HepG2 (cell line): ENCODE results near the gene FCRL5. TPM values are rescaled to one million over a fixed set of nuclear protein-coding genes. Genes with fewer than 3 reads are reported as not detected.

Experiments used
- ATAC-seq: fragments of 200-7000 bp; cut with Tn5 transposase; 3 replicates; pipeline ENCODE4 v1.9.1; 2020; ENCODE audit warnings: mild to moderate bottlenecking, moderate library complexity
- BruUV-seq: library from RNA; stranded (reverse); fragments of 400-500 nt; replicated peaks from 2 replicates; lab custom pipeline; 2021; lab: Mats Ljungman, UMichigan
- CTCF ChIA-PET: fragments of 300-600 bp; formaldehyde crosslinking; extraction: SDS; loops from one replicate; lab custom pipeline; 2021; ENCODE audit warnings: low total read pairs, inconsistent platforms, low intra/inter-chr PET ratio; lab: Yijun Ruan, JAX
- POLR2A ChIA-PET: fragments of 350-600 bp; sonication (Branson Sonifier 250); formaldehyde crosslinking; loops from one replicate; lab custom pipeline; 2020; ENCODE audit warnings: antibody characterized with exemption, inconsistent platforms; lab: Yijun Ruan, JAX
- DNase-seq: peaks from one replicate; pipeline ENCODE4 v3.0.0-alpha.2; 2015; ENCODE audit warnings: low spot score
- FAIRE-seq: peaks from 3 replicates; lab custom pipeline; 2011; peaks lifted over from hg19 to GRCh38; lab: Jason Lieb, UNC
- H2AFZ ChIP-seq: one replicate; pipeline ENCODE4 v1.6.1; 2011; ENCODE audit warnings: low read length, inconsistent platforms
- H3K27ac ChIP-seq: fragments of 300-600 bp; 3 replicates; pipeline ENCODE4 v1.8.0; 2011; ENCODE audit warnings: mixed run types, mild to moderate bottlenecking, mixed read lengths, low read length, inconsistent platforms; ENCODE audit not compliant: insufficient read depth; ENCODE audit errors: extremely low read length
- H3K27me3 ChIP-seq, 2 experiments: fragments of 200-600 bp in 1 of 2; 2 replicates in 1 of 2; 3 replicates in 1 of 2; pipeline versions ENCODE4 v1.6.0 to v1.8.0; 2011; ENCODE audit warnings: low read length in 2 of 2, mild to moderate bottlenecking in 2 of 2, moderate library complexity in 2 of 2, inconsistent platforms in 1 of 2; ENCODE audit not compliant: insufficient read depth in 2 of 2, control insufficient read depth in 1 of 2
- H3K36me3 ChIP-seq, 2 experiments: fragments of 200-600 bp in 1 of 2; replicated peaks in 1 of 2; 2 replicates in 1 of 2; 3 replicates in 1 of 2; pipeline versions ENCODE4 v1.5.1 to v1.8.0; 2011; ENCODE audit warnings: low read length in 2 of 2, inconsistent platforms in 1 of 2; ENCODE audit not compliant: insufficient read depth in 2 of 2, control insufficient read depth in 1 of 2
- H3K4me1 ChIP-seq: 2 replicates; pipeline ENCODE4 v1.5.1; 2012; ENCODE audit warnings: low read length, inconsistent platforms; ENCODE audit not compliant: insufficient read depth
- H3K4me2 ChIP-seq: 2 replicates; pipeline ENCODE4 v1.6.0; 2011; ENCODE audit warnings: low read depth, low read length, inconsistent platforms
- H3K4me3 ChIP-seq, 3 experiments: fragments of 200-600 bp in 1 of 3; sonication (generic), shearing (Covaris generic) in 1 of 3; replicated peaks in 1 of 3; 2 replicates each; pipeline ENCODE4 v1.5.1; 2011 to 2016; ENCODE audit warnings: low read length in 3 of 3, inconsistent platforms in 2 of 3, low read depth in 2 of 3, mild to moderate bottlenecking in 2 of 3, control low read depth in 1 of 3, mixed read lengths in 1 of 3; ENCODE audit not compliant: insufficient read depth in 1 of 3
- H3K79me2 ChIP-seq: one replicate; pipeline ENCODE4 v1.6.1; 2011; ENCODE audit warnings: low read length, inconsistent platforms; ENCODE audit not compliant: insufficient read depth
- H3K9ac ChIP-seq: 2 replicates; pipeline ENCODE4 v1.6.0; 2011; ENCODE audit warnings: mild to moderate bottlenecking, low read depth, low read length, inconsistent platforms; ENCODE audit not compliant: insufficient read depth
- H3K9me3 ChIP-seq: 2 replicates; pipeline ENCODE4 v1.5.1; 2012; ENCODE audit warnings: mild to moderate bottlenecking, low read length
- H4K20me1 ChIP-seq: 2 replicates; pipeline ENCODE4 v1.6.0; 2011; ENCODE audit warnings: inconsistent platforms, mild to moderate bottlenecking, low read length, moderate library complexity; ENCODE audit not compliant: insufficient read depth
- EHMT2 ChIP-seq: fragments of 200-600 bp; sonication (generic); IDR thresholded peaks from 2 replicates; pipeline ENCODE4 v1.7.0; 2017; ENCODE audit warnings: antibody characterized with exemption, low read depth, low read length, borderline replicate concordance
- MTF2 ChIP-seq: sonication (generic); formaldehyde crosslinking; IDR thresholded peaks from 2 replicates; pipeline ENCODE4 v1.5.0; 2020; ENCODE audit warnings: missing genetic modification reagents, borderline replicate concordance
- PAWR ChIP-seq: sonication (generic); formaldehyde crosslinking; IDR thresholded peaks from 2 replicates; pipeline ENCODE4 v1.4.0; 2020; ENCODE audit warnings: missing genetic modification reagents, mild to moderate bottlenecking, borderline replicate concordance
- ZNF17 ChIP-seq: sonication (generic); formaldehyde crosslinking; IDR thresholded peaks from 2 replicates; pipeline ENCODE4 v1.5.0; 2020; ENCODE audit warnings: mild to moderate bottlenecking, missing genetic modification reagents
- ZNF761 ChIP-seq: sonication (generic); formaldehyde crosslinking; conservative IDR thresholded peaks from 2 replicates; pipeline ENCODE4 v1.4.0; 2020; ENCODE audit warnings: mild to moderate bottlenecking, missing genetic modification reagents
- WGBS: methylation state at CpG from one replicate; pipeline ENCODE4 v1.1.6; 2017; ENCODE audit warnings: low lambda C conversion rate; 5-methylcytosine and 5-hydroxymethylcytosine counted together
- in situ Hi-C: cut with HindIII; loops from 2 replicates; pipeline ENCODE4 v1.10.0; 2017; ENCODE audit warnings: low pct_unique_long_range_greater_than_20kb; ENCODE audit not compliant: extremely low pct_ligation_motif_present
- intact Hi-C: fragments of 100-400 bp; cut with micrococcal nuclease; formaldehyde crosslinking; loops from one replicate; pipeline ENCODE4 v1.10.0; 2022; ENCODE audit not compliant: unreplicated experiment
- polyA plus RNA-seq, 8 experiments: library from polyadenylated mRNA; depleted of rRNA in 3 of 8; stranded (reverse) in 7 of 8; unstranded in 1 of 8; fragments of >200 nt; fragmentation: Illumina TruSeq in 4 of 8; extraction: Trizol in 4 of 8; gene quantifications; 2 replicates each; pipeline versions ENCODE4 v1.2.1 to v1.2.3, GENCODE V29; 2011 to 2016; ENCODE audit warnings: low read depth in 4 of 8, missing spikeins in 1 of 8, mixed read lengths in 1 of 8; ENCODE audit not compliant: insufficient read depth in 1 of 8
- total RNA-seq, 5 experiments: library from RNA; depleted of rRNA; stranded (reverse); fragments of >200 nt; fragmentation: Illumina TruSeq; extraction: Trizol; gene quantifications; 2 replicates each; pipeline ENCODE4 v1.2.3, GENCODE V29; 2016; ENCODE audit warnings: low read depth in 1 of 5
- TF ChIP-seq, protein P1 (sequence below): sonication (generic); formaldehyde crosslinking; IDR thresholded peaks from 2 replicates; pipeline ENCODE4 v1.5.0; 2020; ENCODE audit warnings: mild to moderate bottlenecking, missing genetic modification reagents, moderate library complexity
- TF ChIP-seq, protein P2 (sequence below): sonication (generic); formaldehyde crosslinking; IDR thresholded peaks from 2 replicates; pipeline ENCODE4; 2020; ENCODE audit warnings: missing genetic modification reagents, mild to moderate bottlenecking, borderline replicate concordance
- TF ChIP-seq, protein P3 (sequence below): sonication (generic); formaldehyde crosslinking; IDR thresholded peaks from 2 replicates; pipeline ENCODE4 v1.8.0; 2022; ENCODE audit warnings: mild to moderate bottlenecking, missing genetic modification reagents

FCRL5 gene
- total and polyA plus RNA-seq, 2 of the 13 experiments (the other 11 are each of a cell fraction or from before 2014, with no cell fraction given): not detected

DNA sequence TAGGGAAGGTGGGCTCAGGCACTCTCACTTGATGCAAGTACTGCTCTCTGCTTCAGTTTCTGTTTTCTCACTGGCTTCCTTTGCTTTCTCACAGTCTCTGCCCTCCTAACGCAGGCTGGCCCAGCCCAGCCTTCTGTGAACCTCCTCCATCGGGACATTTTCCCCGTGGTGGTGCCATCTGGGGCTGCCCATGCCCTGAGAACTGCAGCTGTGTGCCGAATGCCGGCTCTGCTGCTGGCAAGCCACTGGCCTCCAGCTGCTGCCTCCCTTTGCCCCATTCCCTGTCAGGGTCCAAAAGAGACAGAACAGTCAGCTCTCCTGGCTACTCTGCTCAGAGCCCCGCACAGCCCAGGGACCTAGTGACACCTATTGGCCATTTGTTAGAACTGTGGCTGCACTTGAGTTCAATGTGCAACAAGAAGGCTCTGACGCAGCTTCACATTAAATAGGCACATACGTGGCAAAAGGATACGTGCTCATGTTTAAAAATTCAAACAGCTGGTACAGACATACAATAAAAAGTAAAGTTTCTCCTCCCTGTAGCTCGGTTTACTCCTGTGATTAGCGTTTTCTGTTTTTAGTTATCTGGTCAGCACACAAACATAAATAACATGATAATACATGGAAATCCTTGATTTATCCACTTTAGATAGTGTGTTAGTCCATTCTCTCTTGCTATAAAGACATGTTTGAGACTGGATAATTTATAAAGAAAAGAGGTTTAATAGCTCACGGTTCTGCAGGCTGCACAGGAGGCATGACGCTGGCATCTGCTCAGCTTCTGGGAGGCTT, 46.6 kb downstream of the FCRL5 start (continued):
- TF ChIP-seq, protein P1, sequence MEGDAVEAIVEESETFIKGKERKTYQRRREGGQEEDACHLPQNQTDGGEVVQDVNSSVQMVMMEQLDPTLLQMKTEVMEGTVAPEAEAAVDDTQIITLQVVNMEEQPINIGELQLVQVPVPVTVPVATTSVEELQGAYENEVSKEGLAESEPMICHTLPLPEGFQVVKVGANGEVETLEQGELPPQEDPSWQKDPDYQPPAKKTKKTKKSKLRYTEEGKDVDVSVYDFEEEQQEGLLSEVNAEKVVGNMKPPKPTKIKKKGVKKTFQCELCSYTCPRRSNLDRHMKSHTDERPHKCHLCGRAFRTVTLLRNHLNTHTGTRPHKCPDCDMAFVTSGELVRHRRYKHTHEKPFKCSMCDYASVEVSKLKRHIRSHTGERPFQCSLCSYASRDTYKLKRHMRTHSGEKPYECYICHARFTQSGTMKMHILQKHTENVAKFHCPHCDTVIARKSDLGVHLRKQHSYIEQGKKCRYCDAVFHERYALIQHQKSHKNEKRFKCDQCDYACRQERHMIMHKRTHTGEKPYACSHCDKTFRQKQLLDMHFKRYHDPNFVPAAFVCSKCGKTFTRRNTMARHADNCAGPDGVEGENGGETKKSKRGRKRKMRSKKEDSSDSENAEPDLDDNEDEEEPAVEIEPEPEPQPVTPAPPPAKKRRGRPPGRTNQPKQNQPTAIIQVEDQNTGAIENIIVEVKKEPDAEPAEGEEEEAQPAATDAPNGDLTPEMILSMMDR: peak; percentile 86
- TF ChIP-seq, all 625 proteins: peak for 10

DNA sequence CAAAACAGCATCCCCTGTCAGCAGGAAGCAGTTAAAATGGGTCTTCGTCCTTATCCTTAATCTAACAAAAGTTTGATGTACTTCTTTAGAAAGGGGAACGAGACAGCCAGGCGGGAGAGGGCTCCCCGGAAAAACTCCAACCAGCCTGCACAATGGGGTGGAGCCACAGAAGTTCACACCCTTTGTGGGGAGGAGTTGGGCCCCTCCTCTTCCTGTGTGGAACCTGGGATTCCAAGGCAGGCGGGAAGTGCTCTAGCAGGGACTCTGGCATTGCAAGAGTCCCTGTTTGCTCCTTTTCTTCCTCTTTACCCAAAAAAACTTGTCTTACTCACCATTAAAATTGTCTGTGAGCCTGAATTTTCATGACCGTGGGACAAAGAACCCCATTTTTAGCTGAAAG, 47.7 kb downstream of the FCRL5 start:
- TF ChIP-seq MTF2 (CRISPR knock-in tag): no peak
- no peak for TF ChIP-seq ZNF761 (CRISPR knock-in tag)
- Histone ChIP-seq H3K9ac (no peak overlapping the region), H4K20me1 (no peaks in the 10 kb centered on the region), H3K4me3 (no peak overlapping the region), H3K9me3 (no peaks in the 10 kb centered on the region), H2AFZ (no peak overlapping the region), H3K79me2 (no peaks in the 10 kb centered on the region), H3K27ac (no peak overlapping the region), H3K36me3 (no peaks in the 10 kb centered on the region), H3K4me2 (no peak overlapping the region), H3K4me1 (no peaks in the 10 kb centered on the region), H3K27me3 (no peaks in the 10 kb centered on the region)
- POLR2A ChIA-PET: no interaction called here
- FAIRE-seq: no peak
- intact Hi-C loops (no loop called here), in situ Hi-C loops (no loop called here)
- no peak for DNase-seq
- no peak for ATAC-seq
- no TSS peak for BruUV-seq
- CTCF ChIA-PET: no interaction called here
- 28% methylated on average over 5 of the region's 6 CpGs for WGBS

DNA sequence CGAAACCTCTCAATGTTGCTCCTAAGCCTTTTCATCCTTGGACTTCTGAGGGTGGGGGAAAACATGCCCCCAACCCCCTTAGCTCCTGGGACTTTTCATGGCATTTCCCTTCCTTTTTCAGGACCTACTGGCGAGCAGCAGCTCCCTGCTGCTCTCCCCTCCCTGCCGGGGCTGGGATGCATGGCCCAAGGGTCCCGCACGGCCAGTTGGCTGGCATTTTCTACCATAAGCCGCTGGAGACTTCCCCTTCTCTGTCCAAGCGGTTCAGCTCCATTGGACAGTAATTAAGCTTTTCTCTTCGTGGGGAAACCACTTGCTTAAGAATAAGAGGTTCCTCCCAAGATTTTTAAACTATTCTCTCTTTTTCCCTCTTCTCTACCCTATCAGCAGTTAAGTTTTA, 52.8 kb downstream of the FCRL5 start:
- FAIRE-seq: no peak
- TF ChIP-seq ZNF17 (CRISPR knock-in tag) (no peak), PAWR (CRISPR knock-in tag) (no peak), EHMT2 (no peak)
- TF ChIP-seq, protein P2, sequence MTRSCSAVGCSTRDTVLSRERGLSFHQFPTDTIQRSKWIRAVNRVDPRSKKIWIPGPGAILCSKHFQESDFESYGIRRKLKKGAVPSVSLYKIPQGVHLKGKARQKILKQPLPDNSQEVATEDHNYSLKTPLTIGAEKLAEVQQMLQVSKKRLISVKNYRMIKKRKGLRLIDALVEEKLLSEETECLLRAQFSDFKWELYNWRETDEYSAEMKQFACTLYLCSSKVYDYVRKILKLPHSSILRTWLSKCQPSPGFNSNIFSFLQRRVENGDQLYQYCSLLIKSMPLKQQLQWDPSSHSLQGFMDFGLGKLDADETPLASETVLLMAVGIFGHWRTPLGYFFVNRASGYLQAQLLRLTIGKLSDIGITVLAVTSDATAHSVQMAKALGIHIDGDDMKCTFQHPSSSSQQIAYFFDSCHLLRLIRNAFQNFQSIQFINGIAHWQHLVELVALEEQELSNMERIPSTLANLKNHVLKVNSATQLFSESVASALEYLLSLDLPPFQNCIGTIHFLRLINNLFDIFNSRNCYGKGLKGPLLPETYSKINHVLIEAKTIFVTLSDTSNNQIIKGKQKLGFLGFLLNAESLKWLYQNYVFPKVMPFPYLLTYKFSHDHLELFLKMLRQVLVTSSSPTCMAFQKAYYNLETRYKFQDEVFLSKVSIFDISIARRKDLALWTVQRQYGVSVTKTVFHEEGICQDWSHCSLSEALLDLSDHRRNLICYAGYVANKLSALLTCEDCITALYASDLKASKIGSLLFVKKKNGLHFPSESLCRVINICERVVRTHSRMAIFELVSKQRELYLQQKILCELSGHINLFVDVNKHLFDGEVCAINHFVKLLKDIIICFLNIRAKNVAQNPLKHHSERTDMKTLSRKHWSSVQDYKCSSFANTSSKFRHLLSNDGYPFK (CRISPR knock-in tag): no peak
- TF ChIP-seq, protein P3, sequence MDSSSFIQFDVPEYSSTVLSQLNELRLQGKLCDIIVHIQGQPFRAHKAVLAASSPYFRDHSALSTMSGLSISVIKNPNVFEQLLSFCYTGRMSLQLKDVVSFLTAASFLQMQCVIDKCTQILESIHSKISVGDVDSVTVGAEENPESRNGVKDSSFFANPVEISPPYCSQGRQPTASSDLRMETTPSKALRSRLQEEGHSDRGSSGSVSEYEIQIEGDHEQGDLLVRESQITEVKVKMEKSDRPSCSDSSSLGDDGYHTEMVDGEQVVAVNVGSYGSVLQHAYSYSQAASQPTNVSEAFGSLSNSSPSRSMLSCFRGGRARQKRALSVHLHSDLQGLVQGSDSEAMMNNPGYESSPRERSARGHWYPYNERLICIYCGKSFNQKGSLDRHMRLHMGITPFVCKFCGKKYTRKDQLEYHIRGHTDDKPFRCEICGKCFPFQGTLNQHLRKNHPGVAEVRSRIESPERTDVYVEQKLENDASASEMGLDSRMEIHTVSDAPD (CRISPR knock-in tag): no peak

More for the DNA sequence above, 52.8 kb downstream of the FCRL5 start:
- in situ Hi-C loops: no loop called here
- Histone ChIP-seq H3K4me1 (peaks cover 11% of the 10 kb centered on the region; the same call in 1 of the 2 replicates), H2AFZ (no peak overlapping the region), H3K36me3 (no peaks in the 10 kb centered on the region), H3K9me3 (no peaks in the 10 kb centered on the region), H3K27me3 (no peaks in the 10 kb centered on the region), H3K27ac (no peak overlapping the region), H3K4me3 (no peak overlapping the region), H3K79me2 (no peaks in the 10 kb centered on the region), H4K20me1 (no peaks in the 10 kb centered on the region), H3K9ac (no peak overlapping the region), H3K4me2 (no peak overlapping the region)
- intact Hi-C loops: no loop called here
- WGBS: 27% methylated on average over 8 of the region's 8 CpGs
- ChIA-PET CTCF (no interaction called here), POLR2A (no interaction called here)
- ATAC-seq: no peak
- no TSS peak for BruUV-seq
- DNase-seq: no peak
